Activated gamma-delta T cell treated with Interleukin-2 at 50 U/mL for 16 hours (primary cell): ENCODE measurements around the gene GLT6D1.

Experiments
- DNase-seq: peaks from one replicate; pipeline ENCODE4 v3.0.0-alpha.2; 2020

Gene GLT6D1

GRCh38 chr9:135582966-135583687 lies 56.2 kb downstream of the GLT6D1 start:
- DNase-seq, result no peak

GRCh38 chr9:135582541-135582940 lies 56.8 kb downstream of the GLT6D1 start:
- no peak for DNase-seq

- no peak for DNase-seq
These were observed 57.5 kb downstream of the GLT6D1 start for GRCh38 chr9:135581636-135582426.

GRCh38 chr9:135580664-135581380 lies 58.5 kb downstream of the GLT6D1 start:
- no peak for DNase-seq

- no peak for DNase-seq
These were observed 59.3 kb downstream of the GLT6D1 start for GRCh38 chr9:135579889-135580660.

GRCh38 chr9:135579356-135579755 lies 60.0 kb downstream of the GLT6D1 start:
- no peak for DNase-seq

GRCh38 chr9:135577256-135577655 lies 62.1 kb downstream of the GLT6D1 start:
- DNase-seq, result no peak

GRCh38 chr9:135575995-135576631 lies 63.2 kb downstream of the GLT6D1 start:
- DNase-seq, result no peak

- no peak for DNase-seq
These were observed 64.4 kb downstream of the GLT6D1 start for GRCh38 chr9:135574943-135575342.

- no peak for DNase-seq
These were observed 65.0 kb downstream of the GLT6D1 start for GRCh38 chr9:135574331-135574730.
